Ovary (tissue), 3 donors: Measurements from ENCODE around the gene THADA.
"Not testable (repeated sequence)": the region's sequence is repeated elsewhere in the genome, so short reads cannot be mapped to it uniquely, and the experiment has no call there.

Experiments
- POLR2A ChIP-seq: fragments of 450-650 bp; IDR thresholded peaks from one replicate; pipeline ENCODE4 v1.6.1; 2017; ENCODE audit warnings: antibody characterized with exemption, mild to moderate bottlenecking, moderate library complexity
- TF ChIP-seq, protein P1 (sequence below), 3 donors: fragments of 450-650 bp in 2 of 3; fragments of 200-600 bp in 1 of 3; IDR thresholded peaks; one replicate each; pipeline versions ENCODE4 v1.5.1 to v1.8.0; 2016 to 2022; ENCODE audit warnings: antibody characterized with exemption in 3 of 3, mild to moderate bottlenecking in 1 of 3
- donor health status: DM: no; HTN: no; CAD: no.

- TF ChIP-seq, protein P1, sequence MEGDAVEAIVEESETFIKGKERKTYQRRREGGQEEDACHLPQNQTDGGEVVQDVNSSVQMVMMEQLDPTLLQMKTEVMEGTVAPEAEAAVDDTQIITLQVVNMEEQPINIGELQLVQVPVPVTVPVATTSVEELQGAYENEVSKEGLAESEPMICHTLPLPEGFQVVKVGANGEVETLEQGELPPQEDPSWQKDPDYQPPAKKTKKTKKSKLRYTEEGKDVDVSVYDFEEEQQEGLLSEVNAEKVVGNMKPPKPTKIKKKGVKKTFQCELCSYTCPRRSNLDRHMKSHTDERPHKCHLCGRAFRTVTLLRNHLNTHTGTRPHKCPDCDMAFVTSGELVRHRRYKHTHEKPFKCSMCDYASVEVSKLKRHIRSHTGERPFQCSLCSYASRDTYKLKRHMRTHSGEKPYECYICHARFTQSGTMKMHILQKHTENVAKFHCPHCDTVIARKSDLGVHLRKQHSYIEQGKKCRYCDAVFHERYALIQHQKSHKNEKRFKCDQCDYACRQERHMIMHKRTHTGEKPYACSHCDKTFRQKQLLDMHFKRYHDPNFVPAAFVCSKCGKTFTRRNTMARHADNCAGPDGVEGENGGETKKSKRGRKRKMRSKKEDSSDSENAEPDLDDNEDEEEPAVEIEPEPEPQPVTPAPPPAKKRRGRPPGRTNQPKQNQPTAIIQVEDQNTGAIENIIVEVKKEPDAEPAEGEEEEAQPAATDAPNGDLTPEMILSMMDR (IDR thresholded peaks at IDR 0.05) = not testable (repeated sequence)
- TF ChIP-seq POLR2A = not testable (repeated sequence)
Measured at GRCh38 chr2:43189861-43190260, 406.0 kb downstream of the THADA start.
